Breast epithelium (tissue), 3 donors: ENCODE data around the gene DACH1.

Source experiments
- CTCF ChIP-seq, 3 donors: fragments of 450-650 bp; IDR thresholded peaks; one replicate each; pipeline ENCODE4 v1.5.1; 2016 to 2017; ENCODE audit warnings: antibody characterized with exemption in 3 of 3, mild to moderate bottlenecking in 3 of 3, moderate library complexity in 3 of 3
- POLR2A ChIP-seq: fragments of 450-650 bp; IDR thresholded peaks from one replicate; pipeline ENCODE4 v1.6.1; 2016; ENCODE audit warnings: antibody characterized with exemption, mild to moderate bottlenecking, moderate library complexity

DNA sequence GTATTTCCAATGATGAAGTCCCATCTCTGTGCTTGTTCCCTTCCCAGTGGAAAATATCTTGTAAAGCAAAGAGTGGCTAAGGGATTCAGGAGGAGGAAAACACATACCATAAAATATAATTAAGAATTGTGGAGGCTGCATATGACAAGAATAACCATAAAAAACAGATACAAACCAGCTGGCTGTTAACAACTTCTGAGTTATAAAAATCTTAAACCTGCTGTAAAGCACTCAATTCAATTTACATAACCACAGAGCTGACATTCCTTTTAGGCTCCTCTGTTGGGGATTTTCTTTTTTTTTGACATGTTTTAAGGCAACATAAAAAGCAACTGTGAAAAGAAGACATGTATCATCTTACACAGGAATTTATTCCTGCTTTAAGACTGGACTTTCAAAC, 207.6 kb downstream of the DACH1 start:
- TF ChIP-seq CTCF (IDR thresholded peaks at IDR 0.05): no peak
- TF ChIP-seq POLR2A: no peak
